Sigmoid colon (tissue), 7 donors: ENCODE data around the gene SLC7A8. TPM values are rescaled to one million over a fixed set of nuclear protein-coding genes. Genes with fewer than 3 reads are reported as not detected.

ENCODE experiments used
- DNase-seq: peaks from one replicate; pipeline ENCODE4 v3.0.0-alpha.2; 2019
- H3K27ac ChIP-seq, 4 donors: fragments of 200-600 bp; sonication (generic); one replicate each; pipeline ENCODE4 v1.5.1; 2016 to 2019; ENCODE audit warnings: mild to moderate bottlenecking in 1 of 4
- H3K27me3 ChIP-seq, 3 donors: fragments of 200-600 bp; sonication (generic); one replicate each; pipeline ENCODE4 v1.5.1; 2019; ENCODE audit warnings: mild to moderate bottlenecking in 1 of 3
- H3K36me3 ChIP-seq, 4 donors: fragments of 200-600 bp; sonication (generic); one replicate each; pipeline ENCODE4 v1.5.1; 2016 to 2019
- H3K4me1 ChIP-seq, 4 donors: fragments of 200-600 bp; sonication (generic); one replicate each; pipeline ENCODE4 v1.5.1; 2017 to 2019
- H3K4me3 ChIP-seq, 4 donors: fragments of 200-600 bp; sonication (generic); one replicate each; pipeline ENCODE4 v1.5.1; 2017 to 2019; ENCODE audit warnings: mild to moderate bottlenecking in 2 of 4, moderate library complexity in 1 of 4
- H3K9me3 ChIP-seq, 4 donors: fragments of 200-600 bp in 3 of 4; sonication (generic) in 3 of 4; one replicate each; pipeline versions ENCODE4 v1.5.1 to v1.6.1; 2013 to 2019
- CTCF ChIP-seq, 4 experiments: fragments of 450-650 bp in 3 of 4; fragments of 200-600 bp in 1 of 4; IDR thresholded peaks; one replicate each; pipeline ENCODE4 v1.5.1; 2016 to 2019; ENCODE audit warnings: antibody characterized with exemption in 4 of 4, mild to moderate bottlenecking in 3 of 4, moderate library complexity in 2 of 4
- EP300 ChIP-seq, 4 donors: sonication (generic); formaldehyde crosslinking; IDR thresholded peaks; one replicate each; pipeline ENCODE4 v1.6.1; 2017; ENCODE audit warnings: antibody characterized with exemption in 4 of 4
- POLR2A ChIP-seq, 2 donors: fragments of 450-650 bp; IDR thresholded peaks; one replicate each; pipeline ENCODE4 v1.6.1; 2016; ENCODE audit warnings: antibody characterized with exemption in 2 of 2, mild to moderate bottlenecking in 2 of 2, moderate library complexity in 2 of 2
- POLR2AphosphoS5 ChIP-seq, 4 donors: sonication (generic); formaldehyde crosslinking; IDR thresholded peaks; one replicate each; pipeline ENCODE4 v1.6.1; 2017; ENCODE audit warnings: antibody characterized with exemption in 4 of 4
- WGBS, 2 donors: extraction: QIAGEN DNeasy Blood & Tissue Kit; methylation state at CpG; one replicate each; pipeline ENCODE4 v1.1.7; 2013; 5-methylcytosine and 5-hydroxymethylcytosine counted together
- intact Hi-C: fragments of 100-400 bp; cut with DNase I; formaldehyde crosslinking; loops from one replicate; pipeline ENCODE4 v1.15.1; 2023
- polyA plus RNA-seq, 3 donors: library from polyadenylated mRNA; stranded (reverse); fragments of 200-250 nt; gene quantifications; one replicate each; pipeline ENCODE4 v1.2.3, GENCODE V29; 2013
- total RNA-seq, 4 donors: library from RNA; depleted of rRNA; stranded (reverse); fragments of >200 nt; gene quantifications; one replicate each; pipeline ENCODE4 v1.1.0, GENCODE V29; 2016
- donor health status: healthy with polysubstance abuse.
- donor health status: Bipolar disorder and iron deficiency.
- donor health status: healthy.

The SLC7A8 gene
- total and polyA plus RNA-seq, 7 donors: 5.5 to 24.7 (median 13.2) TPM

- H3K9me3 ChIP-seq: no peaks in the 10 kb centered on the region
- intact Hi-C loops: no loop called here
- no peak overlapping the region for H3K4me3 ChIP-seq
- no peak for DNase-seq
- H3K4me1 ChIP-seq: peaks cover 0 to 11% (median 9%) of the 10 kb centered on the region in 4 donors
- WGBS, 2 donors: 69 to 81% methylated on average over 3 of the region's 3 CpGs
- peaks cover 0 to 4% (median 0%) of the 10 kb centered on the region in 3 donors for H3K27me3 ChIP-seq
- TF ChIP-seq POLR2A (IDR thresholded peaks at IDR 0.05): no peak
- TF ChIP-seq EP300 (IDR thresholded peaks at IDR 0.05): no peak
- TF ChIP-seq CTCF (IDR thresholded peaks at IDR 0.05): no peak
- no peak for TF ChIP-seq POLR2AphosphoS5 (IDR thresholded peaks at IDR 0.05)
- no peak overlapping the region for H3K27ac ChIP-seq
- H3K36me3 ChIP-seq: peaks cover 0 to 9% (median 2%) of the 10 kb centered on the region in 4 donors
These were observed 58.4 kb downstream of the SLC7A8 start for GRCh38 chr14:23125011-23125410.

GRCh38 chr14:23124337-23124954 lies 59.0 kb downstream of the SLC7A8 start:
- TF ChIP-seq POLR2A (IDR thresholded peaks at IDR 0.05) (no peak), CTCF (IDR thresholded peaks at IDR 0.05) (no peak), EP300 (IDR thresholded peaks at IDR 0.05) (no peak), POLR2AphosphoS5 (IDR thresholded peaks at IDR 0.05) (no peak)
- intact Hi-C loops: no loop called here

GRCh38 chr14:23123419-23123818 lies 60.0 kb downstream of the SLC7A8 start:
- H3K4me1 ChIP-seq: peaks cover 0 to 11% (median 9%) of the 10 kb centered on the region in 4 donors
- WGBS, 2 donors: 16 to 67% methylated on average over 8 of the region's 8 CpGs
- peak; percentile 76 for DNase-seq
- H3K36me3 ChIP-seq: peaks cover 0 to 1% (median 0%) of the 10 kb centered on the region in 4 donors
- intact Hi-C loops: no loop called here
- no peak overlapping the region for H3K27ac ChIP-seq
- H3K27me3 ChIP-seq: peaks cover 0 to 4% (median 0%) of the 10 kb centered on the region in 3 donors
- no peaks in the 10 kb centered on the region for H3K9me3 ChIP-seq
- no peak for TF ChIP-seq POLR2AphosphoS5 (IDR thresholded peaks at IDR 0.05)
- TF ChIP-seq EP300 (IDR thresholded peaks at IDR 0.05): no peak
- no peak for TF ChIP-seq POLR2A (IDR thresholded peaks at IDR 0.05)
- TF ChIP-seq CTCF (IDR thresholded peaks at IDR 0.05): no peak
- H3K4me3 ChIP-seq: no peak overlapping the region

More at GRCh38 chr14:23124337-23124954, 59.0 kb downstream of the SLC7A8 start:
- H3K36me3 ChIP-seq: peaks cover 0 to 4% (median 2%) of the 10 kb centered on the region in 4 donors
- peaks cover 0 to 11% (median 9%) of the 10 kb centered on the region in 4 donors for H3K4me1 ChIP-seq
- WGBS, 2 donors: 92 to 94% methylated on average over 13 of the region's 13 CpGs
- H3K27ac ChIP-seq: no peak overlapping the region
- H3K27me3 ChIP-seq: peaks cover 0 to 4% (median 0%) of the 10 kb centered on the region in 3 donors
- no peak for DNase-seq
- no peaks in the 10 kb centered on the region for H3K9me3 ChIP-seq
- H3K4me3 ChIP-seq: no peak overlapping the region

GRCh38 chr14:23122086-23122485 lies 61.4 kb downstream of the SLC7A8 start:
- Histone ChIP-seq H3K4me1 (peaks cover 0 to 11% (median 9%) of the 10 kb centered on the region in 4 donors), H3K27ac (no peak overlapping the region), H3K4me3 (no peak overlapping the region), H3K36me3 (no peaks in the 10 kb centered on the region), H3K27me3 (peaks cover 0 to 4% (median 0%) of the 10 kb centered on the region in 3 donors), H3K9me3 (no peaks in the 10 kb centered on the region)
- peak; percentile 55 for DNase-seq
- 96% methylated on average over 6 of the region's 6 CpGs for WGBS, 2 donors
- no peak for TF ChIP-seq EP300 (IDR thresholded peaks at IDR 0.05)
- TF ChIP-seq CTCF (IDR thresholded peaks at IDR 0.05): no peak
- TF ChIP-seq POLR2AphosphoS5 (IDR thresholded peaks at IDR 0.05): no peak
- TF ChIP-seq POLR2A (IDR thresholded peaks at IDR 0.05): no peak
- intact Hi-C loops: no loop called here
